ENCODE measurements around the gene DEFB132. TPM values are rescaled to one million over a fixed set of nuclear protein-coding genes. Genes with fewer than 3 reads are reported as not detected.

The DEFB132 gene
- total RNA-seq, 4 donors from 2014 or later = not detected

GRCh38 chr20:309841-310644, 52.5 kb downstream of the DEFB132 start:
- Histone ChIP-seq H3K27ac (peak overlapping the region; percentile 82 to 86), H3K4me1 (no peaks in the 10 kb centered on the region), H3K9me3 (no peaks in the 10 kb centered on the region), H3K27me3 (no peaks in the 10 kb centered on the region), H3K4me3 (peak overlapping the region; percentile 38 to 42), H3K36me3 (no peaks in the 10 kb centered on the region)
- intact Hi-C loops (cut with DNase I; ENCODE audit: low total_unique reads) = no loop called here
- no peak for TF ChIP-seq CTCF (IDR thresholded peaks at IDR 0.05)
- peak in 1 of 2 donors; percentile 36 for TF ChIP-seq POLR2A (IDR thresholded peaks at IDR 0.05)
- peak; percentile 98 to 99 for DNase-seq

- no peak for DNase-seq
- H3K27me3 ChIP-seq = no peaks in the 10 kb centered on the region
- H3K9me3 ChIP-seq = no peaks in the 10 kb centered on the region
- peak overlapping the region in 1 of 2 donors; percentile 42 for H3K4me3 ChIP-seq
- H3K36me3 ChIP-seq = no peaks in the 10 kb centered on the region
- TF ChIP-seq POLR2A (IDR thresholded peaks at IDR 0.05) (no peak), CTCF (IDR thresholded peaks at IDR 0.05) (no peak)
- intact Hi-C loops (cut with DNase I; ENCODE audit: low total_unique reads) = no loop called here
- H3K4me1 ChIP-seq = no peaks in the 10 kb centered on the region
- H3K27ac ChIP-seq = peak overlapping the region; percentile 66 to 86
Observed at GRCh38 chr20:310645-311044, 53.1 kb downstream of the DEFB132 start.

Other genes with a start within 250 kb of the DEFB132 start
- not detected for gene DEFB125, start 170.1 kb upstream of the DEFB132 start, total RNA-seq
- gene DEFB126, start 115.1 kb upstream of the DEFB132 start, total RNA-seq = not detected
- gene DEFB127, start 100.3 kb upstream of the DEFB132 start, total RNA-seq = not detected
- gene DEFB128, start 68.0 kb upstream of the DEFB132 start, total RNA-seq = not detected
- not detected for gene DEFB129, start 30.5 kb upstream of the DEFB132 start, total RNA-seq
- 10 to 100 TPM in 2 of 4 donors, 1 to 10 TPM in 2; 2.8 to 18.2 (median 11.2) TPM for gene C20orf96, start 33.0 kb downstream of the DEFB132 start, total RNA-seq
- 10 to 100 TPM in 3 of 4 donors, 1 to 10 TPM in 1; 3.3 to 56.7 (median 19.2) TPM for gene ZCCHC3, start 39.8 kb downstream of the DEFB132 start, total RNA-seq
- gene SOX12, start 67.8 kb downstream of the DEFB132 start, total RNA-seq = 10 to 100 TPM in 1 of 4 donors, 1 to 10 TPM in 3; 2.4 to 21.9 (median 7.4) TPM
- gene NRSN2, start 89.4 kb downstream of the DEFB132 start, total RNA-seq = 10 to 100 TPM; 10.2 to 65.6 (median 28.7) TPM
- 1 to 10 TPM; 1.8 to 8.4 (median 3.9) TPM for gene TRIB3, start 123.0 kb downstream of the DEFB132 start, total RNA-seq
- gene RBCK1, start 150.6 kb downstream of the DEFB132 start, total RNA-seq = 10 to 100 TPM; 57.9 to 86.3 (median 64.6) TPM
- 10 to 100 TPM; 11.0 to 44.0 (median 35.8) TPM for gene TBC1D20, start 204.8 kb downstream of the DEFB132 start, total RNA-seq

Measured in uterus (tissue), 4 donors.